GM18507 (cell line): ENCODE results near the gene ALKBH3.

Source experiments
- DNase-seq: peaks from one replicate; pipeline ENCODE4 v3.0.0; 2011; ENCODE audit warnings: low read depth; ENCODE audit not compliant: insufficient read length; ENCODE audit errors: extremely low spot score
- FAIRE-seq: peaks from 2 replicates; lab custom pipeline; 2011; peaks lifted over from hg19 to GRCh38; lab: Jason Lieb, UNC

Gene ALKBH3

GRCh38 chr11:43952020-43952400, 71.4 kb downstream of the ALKBH3 start:
- DNase-seq (no peak), FAIRE-seq (no peak)

- DNase-seq (no peak), FAIRE-seq (no peak)
Measured at GRCh38 chr11:43952401-43953342, 72.0 kb downstream of the ALKBH3 start.

- FAIRE-seq (no peak), DNase-seq (no peak)
Measured at GRCh38 chr11:43953521-43953920, 72.9 kb downstream of the ALKBH3 start.

- no peak for FAIRE-seq
- DNase-seq: no peak
Measured at GRCh38 chr11:43954241-43954640, 73.6 kb downstream of the ALKBH3 start.

- FAIRE-seq: no peak
- no peak for DNase-seq
Measured at GRCh38 chr11:43955381-43956118, 74.9 kb downstream of the ALKBH3 start.

- FAIRE-seq (no peak), DNase-seq (no peak)
Measured at GRCh38 chr11:43957571-43957970, 76.9 kb downstream of the ALKBH3 start.

- no peak for FAIRE-seq
- no peak for DNase-seq
Measured at GRCh38 chr11:43959321-43959995, 78.8 kb downstream of the ALKBH3 start.

GRCh38 chr11:43962383-43963278, 82.0 kb downstream of the ALKBH3 start:
- no peak for FAIRE-seq

GRCh38 chr11:43963279-43963620, 82.6 kb downstream of the ALKBH3 start:
- FAIRE-seq (no peak), DNase-seq (no peak)

More at GRCh38 chr11:43962383-43963278, 82.0 kb downstream of the ALKBH3 start:
- DNase-seq: no peak

GRCh38 chr11:43967661-43968060, 87.0 kb downstream of the ALKBH3 start:
- DNase-seq (no peak), FAIRE-seq (no peak)

GRCh38 chr11:43968719-43969118, 88.1 kb downstream of the ALKBH3 start:
- DNase-seq: no peak
- FAIRE-seq: no peak

GRCh38 chr11:43969543-43969942, 88.9 kb downstream of the ALKBH3 start:
- no peak for DNase-seq

More at GRCh38 chr11:43969543-43969942, 88.9 kb downstream of the ALKBH3 start:
- no peak for FAIRE-seq
